ENCODE results near the gene ARVCF.

DNA sequence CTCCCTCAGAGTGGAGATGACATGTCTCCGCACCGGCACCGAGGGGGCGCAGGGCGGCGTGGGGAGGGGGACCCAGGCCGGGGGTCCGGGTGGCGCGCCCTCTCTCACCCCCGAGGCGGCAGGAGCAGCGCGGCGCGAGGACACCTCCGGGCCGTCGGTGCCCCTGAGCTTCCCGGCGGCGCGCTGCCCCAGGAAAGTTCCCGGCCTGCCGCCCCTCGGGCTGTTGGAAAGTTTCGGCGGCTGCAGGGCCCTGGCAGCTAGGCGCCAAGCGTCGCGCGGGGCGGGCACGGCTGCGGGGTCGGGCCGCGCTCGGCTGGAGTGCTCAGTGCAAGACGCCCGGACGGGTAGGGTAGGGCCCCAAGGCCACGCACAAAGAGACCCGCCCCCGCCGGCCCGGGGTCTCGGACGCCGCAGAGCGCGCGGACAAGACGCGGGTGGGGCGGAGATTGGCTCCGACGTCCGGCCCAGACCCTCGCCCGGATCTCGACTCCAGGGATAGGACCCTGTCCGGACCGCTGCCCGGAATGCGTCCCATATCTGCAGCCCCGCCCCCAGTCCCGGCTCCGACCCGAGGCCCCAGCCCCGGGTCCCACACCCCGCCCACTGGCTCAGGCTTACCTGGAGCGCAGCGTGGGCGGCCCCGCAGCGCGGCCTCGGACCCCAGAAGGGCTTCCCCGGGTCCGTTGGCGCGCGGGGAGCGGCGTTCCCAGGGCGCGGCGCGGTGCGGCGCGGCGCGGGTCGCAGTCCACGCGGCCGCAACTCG lies 471 bp downstream of the ARVCF start:
- TF ChIP-seq, protein P1, sequence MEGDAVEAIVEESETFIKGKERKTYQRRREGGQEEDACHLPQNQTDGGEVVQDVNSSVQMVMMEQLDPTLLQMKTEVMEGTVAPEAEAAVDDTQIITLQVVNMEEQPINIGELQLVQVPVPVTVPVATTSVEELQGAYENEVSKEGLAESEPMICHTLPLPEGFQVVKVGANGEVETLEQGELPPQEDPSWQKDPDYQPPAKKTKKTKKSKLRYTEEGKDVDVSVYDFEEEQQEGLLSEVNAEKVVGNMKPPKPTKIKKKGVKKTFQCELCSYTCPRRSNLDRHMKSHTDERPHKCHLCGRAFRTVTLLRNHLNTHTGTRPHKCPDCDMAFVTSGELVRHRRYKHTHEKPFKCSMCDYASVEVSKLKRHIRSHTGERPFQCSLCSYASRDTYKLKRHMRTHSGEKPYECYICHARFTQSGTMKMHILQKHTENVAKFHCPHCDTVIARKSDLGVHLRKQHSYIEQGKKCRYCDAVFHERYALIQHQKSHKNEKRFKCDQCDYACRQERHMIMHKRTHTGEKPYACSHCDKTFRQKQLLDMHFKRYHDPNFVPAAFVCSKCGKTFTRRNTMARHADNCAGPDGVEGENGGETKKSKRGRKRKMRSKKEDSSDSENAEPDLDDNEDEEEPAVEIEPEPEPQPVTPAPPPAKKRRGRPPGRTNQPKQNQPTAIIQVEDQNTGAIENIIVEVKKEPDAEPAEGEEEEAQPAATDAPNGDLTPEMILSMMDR (conservative IDR thresholded peaks at IDR 0.05; ENCODE audit: low read depth, low read length), result no peak
- peak; percentile 6 for TF ChIP-seq EZH2 (IDR thresholded peaks at IDR 0.05; ENCODE audit: borderline replicate concordance, low read depth, low read length, poor library complexity, severe bottlenecking)
